Kidney (tissue), 14 donors: ENCODE results near the gene OBP2A. TPM values are rescaled to one million over a fixed set of nuclear protein-coding genes. Genes with fewer than 3 reads are reported as not detected.

Experiments used
- DNase-seq, 5 donors: peaks; one replicate each; pipeline ENCODE4 v3.0.0-alpha.2; 2013 to 2020
- FAIRE-seq: peaks from 2 replicates; lab custom pipeline; 2012; peaks lifted over from hg19 to GRCh38; lab: Jason Lieb, UNC
- H3K27ac ChIP-seq, 2 donors: one replicate each; pipeline ENCODE4 v1.7.0; 2013; ENCODE audit warnings: low read depth in 2 of 2, low read length in 2 of 2, inconsistent platforms in 1 of 2
- H3K27me3 ChIP-seq: one replicate; pipeline ENCODE4 v1.7.1; 2013; ENCODE audit warnings: low read length, inconsistent platforms; ENCODE audit not compliant: control insufficient read depth, insufficient read depth
- H3K36me3 ChIP-seq, 3 donors: one replicate each; pipeline versions ENCODE4 v1.7.0 to v1.7.1; 2013; ENCODE audit warnings: low read length in 3 of 3, control low read depth in 1 of 3, inconsistent platforms in 1 of 3; ENCODE audit not compliant: insufficient read depth in 3 of 3, control insufficient read depth in 2 of 3
- H3K4me1 ChIP-seq, 3 donors: one replicate each; pipeline versions ENCODE4 v1.7.0 to v1.7.1; 2013; ENCODE audit warnings: low read length in 3 of 3, inconsistent platforms in 1 of 3, low read depth in 1 of 3; ENCODE audit not compliant: control insufficient read depth in 2 of 3, insufficient read depth in 2 of 3
- H3K4me3 ChIP-seq, 3 donors: one replicate each; pipeline versions ENCODE4 v1.7.0 to v1.8.1; 2013; ENCODE audit warnings: low read length in 3 of 3, control low read depth in 1 of 3, inconsistent platforms in 1 of 3
- H3K9ac ChIP-seq, 3 donors: one replicate each; pipeline versions ENCODE4 v1.7.0 to v1.7.1; 2013; ENCODE audit warnings: low read length in 3 of 3, control low read depth in 1 of 3, inconsistent platforms in 1 of 3
- H3K9me3 ChIP-seq, 3 donors: one replicate each; pipeline versions ENCODE4 v1.7.0 to v1.7.1; 2013; ENCODE audit warnings: low read length in 3 of 3, control low read depth in 1 of 3, inconsistent platforms in 1 of 3; ENCODE audit not compliant: control insufficient read depth in 2 of 3, insufficient read depth in 1 of 3
- intact Hi-C: fragments of 100-400 bp; cut with DNase I; formaldehyde crosslinking; loops from one replicate; pipeline ENCODE4 v1.11.1; 2022
- polyA plus RNA-seq: library from polyadenylated mRNA; stranded (reverse); fragments of 350-450 nt; fragmentation: Illumina TruSeq; extraction: RNeasy Lipid Tissue Mini Kit (QIAGEN cat#74804); gene quantifications from one replicate; pipeline ENCODE4 v1.2.3, GENCODE V29; 2014; ENCODE audit warnings: low read depth, low replicate concordance; ENCODE audit not compliant: insufficient read depth
- total RNA-seq: library from RNA; stranded (reverse); fragmentation: NEBNext Ultra II Directional; extraction: Animal tissue kit (Norgen Biotek cat#: 25700); gene quantifications from one replicate; pipeline ENCODE4 v1.2.1, GENCODE V29; 2021
- TF ChIP-seq, protein P1 (sequence below): IDR thresholded peaks from 3 replicates; pipeline ENCODE4 v1.5.1; 2012; ENCODE audit warnings: mild to moderate bottlenecking, moderate library complexity, borderline replicate concordance; ENCODE audit not compliant: insufficient read depth; ENCODE audit errors: extremely low read depth
- donor health status: control.
- donor health status: control.
- donor health status: control.
- donor health status: control.
- donor health status: control.
- donor health status: DM: yes; HTN: yes; CAD: no.
- donor health status: Normal renal cell carcinoma (clear cell type).

OBP2A gene
- total and polyA plus RNA-seq, 2 donors from 2014 or later: not detected

GRCh38 chr9:135514342-135515082 is 31.4 kb upstream of the OBP2A start:
- Histone ChIP-seq H3K36me3 (no peaks in the 10 kb centered on the region), H3K27me3 (no peaks in the 10 kb centered on the region), H3K4me1 (no peaks in the 10 kb centered on the region), H3K4me3 (no peak overlapping the region), H3K9ac (no peak overlapping the region), H3K27ac (no peak overlapping the region), H3K9me3 (peaks cover 0 to under 1% (median 0%) of the 10 kb centered on the region in 3 donors)
- FAIRE-seq (no peak), DNase-seq (no peak)
- TF ChIP-seq, protein P1, sequence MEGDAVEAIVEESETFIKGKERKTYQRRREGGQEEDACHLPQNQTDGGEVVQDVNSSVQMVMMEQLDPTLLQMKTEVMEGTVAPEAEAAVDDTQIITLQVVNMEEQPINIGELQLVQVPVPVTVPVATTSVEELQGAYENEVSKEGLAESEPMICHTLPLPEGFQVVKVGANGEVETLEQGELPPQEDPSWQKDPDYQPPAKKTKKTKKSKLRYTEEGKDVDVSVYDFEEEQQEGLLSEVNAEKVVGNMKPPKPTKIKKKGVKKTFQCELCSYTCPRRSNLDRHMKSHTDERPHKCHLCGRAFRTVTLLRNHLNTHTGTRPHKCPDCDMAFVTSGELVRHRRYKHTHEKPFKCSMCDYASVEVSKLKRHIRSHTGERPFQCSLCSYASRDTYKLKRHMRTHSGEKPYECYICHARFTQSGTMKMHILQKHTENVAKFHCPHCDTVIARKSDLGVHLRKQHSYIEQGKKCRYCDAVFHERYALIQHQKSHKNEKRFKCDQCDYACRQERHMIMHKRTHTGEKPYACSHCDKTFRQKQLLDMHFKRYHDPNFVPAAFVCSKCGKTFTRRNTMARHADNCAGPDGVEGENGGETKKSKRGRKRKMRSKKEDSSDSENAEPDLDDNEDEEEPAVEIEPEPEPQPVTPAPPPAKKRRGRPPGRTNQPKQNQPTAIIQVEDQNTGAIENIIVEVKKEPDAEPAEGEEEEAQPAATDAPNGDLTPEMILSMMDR: no peak
- intact Hi-C loops: no loop called here

DNA sequence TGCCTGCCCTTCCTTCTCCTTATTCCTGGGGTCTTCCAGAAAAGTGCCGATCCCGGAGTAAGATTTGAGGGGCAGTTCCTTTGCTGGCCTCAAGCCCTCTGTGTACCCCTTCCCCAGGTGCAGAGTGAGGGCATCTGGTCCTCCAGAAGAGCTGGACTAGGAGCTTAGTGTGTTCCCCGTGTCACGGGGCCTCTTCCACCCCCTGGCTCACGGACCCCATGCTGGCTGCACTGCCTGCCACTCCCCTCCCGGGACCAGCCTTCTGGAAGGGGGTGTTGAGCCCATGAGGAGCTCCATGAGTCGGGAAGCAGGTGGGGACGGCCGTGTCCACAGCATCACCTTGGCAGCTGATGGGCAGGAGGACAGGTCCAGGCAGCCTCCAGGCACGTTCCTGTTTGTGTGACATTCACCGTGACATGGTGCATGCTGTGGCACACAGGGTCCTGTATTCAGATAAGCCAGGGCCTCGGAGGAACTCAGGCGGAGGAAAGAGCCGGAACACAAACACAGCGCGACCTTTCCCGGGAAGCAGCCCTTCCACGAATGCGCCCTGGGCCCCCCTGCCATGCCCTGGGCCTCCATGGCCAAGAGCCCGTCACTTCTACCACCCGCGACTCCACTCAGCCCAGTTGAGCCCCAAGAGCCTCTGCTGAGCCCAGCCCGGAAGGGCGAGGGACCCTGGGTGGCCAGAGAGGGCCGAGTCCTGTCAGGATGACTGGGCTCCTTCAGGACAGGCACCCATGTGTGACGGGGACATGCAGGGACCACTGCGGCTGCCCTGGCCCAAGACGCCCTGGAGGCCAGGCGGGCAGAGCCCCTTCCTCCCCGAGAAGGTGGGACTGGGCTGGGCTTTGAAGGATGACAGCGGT is 30.6 kb upstream of the OBP2A start:
- Histone ChIP-seq H3K9ac (no peak overlapping the region), H3K9me3 (no peaks in the 10 kb centered on the region), H3K27ac (no peak overlapping the region), H3K27me3 (no peaks in the 10 kb centered on the region), H3K4me3 (no peak overlapping the region), H3K36me3 (no peaks in the 10 kb centered on the region), H3K4me1 (no peaks in the 10 kb centered on the region)
- TF ChIP-seq, protein P1: no peak
- intact Hi-C loops: no loop called here
- no peak for DNase-seq
- FAIRE-seq: no peak

GRCh38 chr9:135516132-135516860 is 29.6 kb upstream of the OBP2A start:
- Histone ChIP-seq H3K27ac (no peak overlapping the region), H3K27me3 (no peaks in the 10 kb centered on the region), H3K9me3 (no peaks in the 10 kb centered on the region), H3K4me1 (no peaks in the 10 kb centered on the region), H3K36me3 (no peaks in the 10 kb centered on the region), H3K4me3 (no peak overlapping the region), H3K9ac (no peak overlapping the region)
- intact Hi-C loops: no loop called here
- DNase-seq: no peak
- TF ChIP-seq, protein P1: no peak
- FAIRE-seq: no peak
